Heart left ventricle (tissue), 13 donors: ENCODE data around the gene TNP2.

ENCODE experiments used
- POLR2A ChIP-seq, 2 donors: fragments of 450-650 bp; IDR thresholded peaks; one replicate each; pipeline ENCODE4 v1.6.1; 2017; ENCODE audit warnings: antibody characterized with exemption in 2 of 2, mild to moderate bottlenecking in 2 of 2, moderate library complexity in 2 of 2
- TF ChIP-seq, protein P1 (sequence below), 12 donors: fragments of 200-600 bp; sonication (generic) in 4 of 12; IDR thresholded peaks; one replicate each; pipeline versions ENCODE4 v1.5.0 to v1.8.0; 2018 to 2022; ENCODE audit warnings: antibody characterized with exemption in 12 of 12, mild to moderate bottlenecking in 5 of 12
- donor health status: ischemic (EF 13 %, LVEDD 7.1; RV severe dilation, severe dysfunction).
- donor health status: DM: no; HTN: yes; CAD: no.
- donor health status: DM: no; HTN: no; CAD: no.
- donor health status: ischemic (EF 25% LVEDD 6.9; RV normal size, moderate dysfunction).
- donor health status: ischemic (EF 25% LVEDD 5.7; RV mildly dilated, moderate dysfunction).
- donor health status: ischemic (EF 35%, LVEDD 5.7; RV mildly dilated, moderate dysfunction).
- donor health status: nonischemic (EF 11% LVEDD 7.7; RV severe dilation, severe dysfunction).
- donor health status: DM: yes; HTN: yes; CAD: no.
- donor health status: PGD.
- donor health status: ischemic (EF 29% LVEDD 5.4; RV normal size, mild dysfunction).
- donor health status: nonischemic (EF 23%, LVEDD 6.1; RV moderate dilation, normal function).

DNA sequence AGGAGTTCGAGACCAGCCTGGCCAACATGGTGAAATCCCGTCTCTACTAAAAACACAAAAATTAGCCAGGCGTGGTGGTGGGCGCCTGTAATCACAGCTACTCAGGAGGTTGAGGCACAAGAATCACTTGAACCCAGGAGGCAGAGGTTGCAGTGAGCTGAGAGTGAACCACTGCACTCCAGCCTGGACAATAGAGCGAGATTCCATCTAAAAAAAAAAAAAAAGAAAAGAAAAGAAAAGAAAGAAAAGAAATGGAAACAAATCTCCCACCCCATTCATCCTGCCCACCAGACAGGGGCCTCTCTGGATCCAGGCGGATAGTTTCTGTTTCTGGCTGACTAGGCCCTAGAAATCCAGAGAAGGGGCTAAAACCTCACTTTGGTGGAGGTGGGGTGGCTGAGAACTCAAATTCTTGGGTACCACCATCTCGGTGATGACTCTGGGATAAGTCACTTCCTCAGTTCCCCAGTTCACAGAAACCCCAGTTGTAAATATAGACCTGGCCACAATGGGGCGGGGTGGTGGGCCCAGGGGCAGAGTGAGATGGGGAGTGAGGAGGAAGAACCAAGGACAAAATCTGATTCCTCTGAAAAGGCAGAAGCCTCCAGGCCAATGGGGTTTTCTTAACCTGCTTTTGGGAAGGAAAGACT lies 35.3 kb downstream of the TNP2 start:
- TF ChIP-seq, protein P1, sequence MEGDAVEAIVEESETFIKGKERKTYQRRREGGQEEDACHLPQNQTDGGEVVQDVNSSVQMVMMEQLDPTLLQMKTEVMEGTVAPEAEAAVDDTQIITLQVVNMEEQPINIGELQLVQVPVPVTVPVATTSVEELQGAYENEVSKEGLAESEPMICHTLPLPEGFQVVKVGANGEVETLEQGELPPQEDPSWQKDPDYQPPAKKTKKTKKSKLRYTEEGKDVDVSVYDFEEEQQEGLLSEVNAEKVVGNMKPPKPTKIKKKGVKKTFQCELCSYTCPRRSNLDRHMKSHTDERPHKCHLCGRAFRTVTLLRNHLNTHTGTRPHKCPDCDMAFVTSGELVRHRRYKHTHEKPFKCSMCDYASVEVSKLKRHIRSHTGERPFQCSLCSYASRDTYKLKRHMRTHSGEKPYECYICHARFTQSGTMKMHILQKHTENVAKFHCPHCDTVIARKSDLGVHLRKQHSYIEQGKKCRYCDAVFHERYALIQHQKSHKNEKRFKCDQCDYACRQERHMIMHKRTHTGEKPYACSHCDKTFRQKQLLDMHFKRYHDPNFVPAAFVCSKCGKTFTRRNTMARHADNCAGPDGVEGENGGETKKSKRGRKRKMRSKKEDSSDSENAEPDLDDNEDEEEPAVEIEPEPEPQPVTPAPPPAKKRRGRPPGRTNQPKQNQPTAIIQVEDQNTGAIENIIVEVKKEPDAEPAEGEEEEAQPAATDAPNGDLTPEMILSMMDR (IDR thresholded peaks at IDR 0.05): no peak
- no peak for TF ChIP-seq POLR2A (IDR thresholded peaks at IDR 0.05)
